T-helper 2 cell treated with Interferon-gamma antibody and Interleukin-4, amounts not matched to agents 5 μg/mL and 100 μg/mL, for 36 hours (primary cell): ENCODE data around the gene PDSS2.

ENCODE experiments used
- DNase-seq: peaks from one replicate; pipeline ENCODE4 v3.0.0; 2021; ENCODE audit warnings: low spot score
- H3K27ac Mint-ChIP-seq: one replicate; pipeline ENCODE4 v1.8.0; 2021; ENCODE audit warnings: mild to moderate bottlenecking, mixed read lengths
- H3K27me3 Mint-ChIP-seq: one replicate; pipeline ENCODE4 v1.8.0; 2021; ENCODE audit warnings: low read depth, mixed read lengths
- H3K36me3 Mint-ChIP-seq: one replicate; pipeline ENCODE4 v1.8.0; 2021; ENCODE audit warnings: low read depth, mixed read lengths
- H3K4me1 Mint-ChIP-seq: one replicate; pipeline ENCODE4 v1.8.0; 2021; ENCODE audit warnings: low read depth, mixed read lengths
- H3K4me3 Mint-ChIP-seq: one replicate; pipeline ENCODE4 v1.8.0; 2022; ENCODE audit warnings: mild to moderate bottlenecking, moderate library complexity, mixed read lengths
- H3K9me3 Mint-ChIP-seq: one replicate; pipeline ENCODE4 v1.8.0; 2021; ENCODE audit warnings: mixed read lengths

Gene PDSS2

GRCh38 chr6:107228754-107229153 is 230.6 kb downstream of the PDSS2 start:
- Mint-ChIP-seq H3K36me3 (no peaks in the 10 kb centered on the region), H3K27ac (no peak overlapping the region), H3K4me3 (no peak overlapping the region), H3K4me1 (no peaks in the 10 kb centered on the region), H3K9me3 (no peaks in the 10 kb centered on the region), H3K27me3 (no peaks in the 10 kb centered on the region)
- DNase-seq: no peak

- no peaks in the 10 kb centered on the region for H3K27me3 Mint-ChIP-seq
- peak overlapping the region; percentile 26 for H3K4me3 Mint-ChIP-seq
- no peak overlapping the region for H3K27ac Mint-ChIP-seq
- no peaks in the 10 kb centered on the region for H3K9me3 Mint-ChIP-seq
- DNase-seq: no peak
- H3K4me1 Mint-ChIP-seq: peaks cover 9% of the 10 kb centered on the region
- no peaks in the 10 kb centered on the region for H3K36me3 Mint-ChIP-seq
These were observed 237.8 kb downstream of the PDSS2 start for GRCh38 chr6:107221519-107221918.

DNA sequence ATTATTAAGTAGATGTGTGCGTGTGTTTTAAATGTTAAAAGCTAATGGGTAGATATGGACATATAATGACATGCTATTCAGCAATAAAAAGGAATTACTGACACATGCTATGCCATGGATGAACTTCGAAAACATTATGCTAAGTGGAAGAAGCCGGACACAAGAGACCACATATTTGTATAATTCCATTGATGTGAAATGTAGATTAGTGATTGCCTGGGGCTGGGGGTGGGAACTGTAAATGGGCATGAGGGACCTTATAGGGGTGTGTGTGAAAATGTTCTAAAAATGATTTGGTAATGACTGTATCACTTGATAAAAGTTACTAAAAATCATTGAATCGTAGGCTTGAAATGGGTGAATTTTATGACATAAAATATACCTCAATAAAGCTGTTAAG is 239.5 kb downstream of the PDSS2 start:
- no peak overlapping the region for H3K27ac Mint-ChIP-seq
- H3K4me3 Mint-ChIP-seq: no peak overlapping the region
- H3K36me3 Mint-ChIP-seq: no peaks in the 10 kb centered on the region
- DNase-seq: no peak
- no peaks in the 10 kb centered on the region for H3K9me3 Mint-ChIP-seq
- peaks cover 9% of the 10 kb centered on the region for H3K4me1 Mint-ChIP-seq
- H3K27me3 Mint-ChIP-seq: no peaks in the 10 kb centered on the region

DNA sequence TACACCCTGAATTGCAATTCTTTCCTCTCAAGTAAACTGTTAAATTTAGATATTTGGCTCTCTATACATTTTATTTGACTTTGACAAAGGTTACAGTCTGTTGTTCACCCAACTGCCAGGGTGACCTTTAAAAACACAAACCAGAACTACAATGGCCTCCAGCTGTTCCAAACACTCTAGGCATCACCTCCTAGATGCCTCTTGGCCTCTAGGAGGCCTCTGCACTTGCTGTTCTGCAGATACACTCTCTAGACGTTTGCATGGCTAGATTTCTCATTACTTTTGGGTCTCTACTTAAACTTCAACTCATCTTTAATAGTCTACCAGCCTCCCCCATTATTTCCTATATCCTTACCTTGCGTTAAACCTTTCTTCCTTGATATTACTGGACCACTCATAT is 241.2 kb downstream of the PDSS2 start:
- H3K4me1 Mint-ChIP-seq: peaks cover 9% of the 10 kb centered on the region
- no peaks in the 10 kb centered on the region for H3K27me3 Mint-ChIP-seq
- no peaks in the 10 kb centered on the region for H3K36me3 Mint-ChIP-seq
- no peaks in the 10 kb centered on the region for H3K9me3 Mint-ChIP-seq
- DNase-seq: no peak
- no peak overlapping the region for H3K4me3 Mint-ChIP-seq
- no peak overlapping the region for H3K27ac Mint-ChIP-seq

DNA sequence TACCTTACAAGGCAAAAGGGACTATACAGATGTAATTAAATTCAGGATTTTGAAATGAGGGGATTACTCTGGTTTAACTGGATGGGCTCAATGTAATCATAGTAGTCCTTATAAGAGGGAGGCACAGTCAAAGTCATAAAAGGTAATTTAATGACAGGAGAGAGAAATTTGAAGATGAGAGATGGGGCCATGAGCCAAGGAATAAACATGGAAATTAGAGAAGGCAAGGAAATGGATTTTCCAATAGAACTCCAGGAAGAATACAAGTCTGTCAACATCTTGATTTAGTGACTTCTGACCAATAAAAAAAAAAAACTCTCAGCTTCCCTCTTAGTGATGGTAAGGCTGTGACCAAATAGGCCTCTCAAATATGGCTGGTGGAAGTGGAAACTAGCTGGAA is 242.1 kb downstream of the PDSS2 start:
- peaks cover 9% of the 10 kb centered on the region for H3K4me1 Mint-ChIP-seq
- no peaks in the 10 kb centered on the region for H3K36me3 Mint-ChIP-seq
- H3K27ac Mint-ChIP-seq: no peak overlapping the region
- no peaks in the 10 kb centered on the region for H3K9me3 Mint-ChIP-seq
- H3K27me3 Mint-ChIP-seq: no peaks in the 10 kb centered on the region
- H3K4me3 Mint-ChIP-seq: no peak overlapping the region
- no peak for DNase-seq

DNA sequence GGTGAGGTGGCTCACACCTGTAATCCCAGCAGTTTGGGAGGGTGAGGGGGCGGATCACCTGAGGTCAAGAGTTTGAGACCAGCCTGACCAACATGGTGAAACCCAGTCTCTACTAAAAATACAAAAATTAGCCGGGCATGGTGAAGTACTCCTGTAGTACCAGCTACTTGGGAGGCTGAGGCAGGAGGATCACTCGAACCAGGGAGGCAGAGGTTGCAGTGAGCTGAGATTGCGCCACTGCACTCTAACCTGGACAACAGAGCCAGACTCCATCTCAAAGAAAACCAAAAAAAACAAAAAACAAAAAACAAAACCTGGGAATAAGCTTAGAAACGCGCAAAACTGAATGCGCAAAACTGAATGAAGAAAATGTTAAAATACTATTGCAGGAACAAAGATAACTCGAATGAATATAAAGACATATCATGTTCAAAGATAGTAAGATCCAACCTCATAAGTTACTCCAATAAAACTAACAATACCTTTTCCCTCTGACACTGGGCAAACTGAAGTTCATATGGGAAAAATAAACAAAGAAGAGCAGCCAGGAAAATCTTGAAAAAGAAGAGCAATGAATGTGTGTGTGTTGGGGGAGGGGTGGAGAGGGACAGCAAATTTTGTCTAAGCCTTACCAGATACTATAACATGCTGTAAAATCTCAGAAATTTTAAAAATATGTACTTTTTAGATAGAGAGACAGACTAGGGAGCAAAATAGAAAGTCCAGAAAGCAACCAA is 243.0 kb downstream of the PDSS2 start:
- H3K4me1 Mint-ChIP-seq: peaks cover 4% of the 10 kb centered on the region
- no peak overlapping the region for H3K27ac Mint-ChIP-seq
- no peaks in the 10 kb centered on the region for H3K9me3 Mint-ChIP-seq
- DNase-seq: no peak
- no peak overlapping the region for H3K4me3 Mint-ChIP-seq
- no peaks in the 10 kb centered on the region for H3K27me3 Mint-ChIP-seq
- no peaks in the 10 kb centered on the region for H3K36me3 Mint-ChIP-seq

GRCh38 chr6:107215334-107215733 is 244.0 kb downstream of the PDSS2 start:
- no peak for DNase-seq
- no peak overlapping the region for H3K27ac Mint-ChIP-seq
- no peaks in the 10 kb centered on the region for H3K27me3 Mint-ChIP-seq
- peaks cover 3% of the 10 kb centered on the region for H3K4me1 Mint-ChIP-seq
- no peak overlapping the region for H3K4me3 Mint-ChIP-seq
- H3K9me3 Mint-ChIP-seq: no peaks in the 10 kb centered on the region
- H3K36me3 Mint-ChIP-seq: no peaks in the 10 kb centered on the region

GRCh38 chr6:107214655-107215054 is 244.7 kb downstream of the PDSS2 start:
- no peak overlapping the region for H3K4me3 Mint-ChIP-seq
- H3K27ac Mint-ChIP-seq: no peak overlapping the region
- no peaks in the 10 kb centered on the region for H3K36me3 Mint-ChIP-seq
- H3K4me1 Mint-ChIP-seq: peaks cover 3% of the 10 kb centered on the region
- no peaks in the 10 kb centered on the region for H3K27me3 Mint-ChIP-seq
- DNase-seq: no peak
- no peaks in the 10 kb centered on the region for H3K9me3 Mint-ChIP-seq

DNA sequence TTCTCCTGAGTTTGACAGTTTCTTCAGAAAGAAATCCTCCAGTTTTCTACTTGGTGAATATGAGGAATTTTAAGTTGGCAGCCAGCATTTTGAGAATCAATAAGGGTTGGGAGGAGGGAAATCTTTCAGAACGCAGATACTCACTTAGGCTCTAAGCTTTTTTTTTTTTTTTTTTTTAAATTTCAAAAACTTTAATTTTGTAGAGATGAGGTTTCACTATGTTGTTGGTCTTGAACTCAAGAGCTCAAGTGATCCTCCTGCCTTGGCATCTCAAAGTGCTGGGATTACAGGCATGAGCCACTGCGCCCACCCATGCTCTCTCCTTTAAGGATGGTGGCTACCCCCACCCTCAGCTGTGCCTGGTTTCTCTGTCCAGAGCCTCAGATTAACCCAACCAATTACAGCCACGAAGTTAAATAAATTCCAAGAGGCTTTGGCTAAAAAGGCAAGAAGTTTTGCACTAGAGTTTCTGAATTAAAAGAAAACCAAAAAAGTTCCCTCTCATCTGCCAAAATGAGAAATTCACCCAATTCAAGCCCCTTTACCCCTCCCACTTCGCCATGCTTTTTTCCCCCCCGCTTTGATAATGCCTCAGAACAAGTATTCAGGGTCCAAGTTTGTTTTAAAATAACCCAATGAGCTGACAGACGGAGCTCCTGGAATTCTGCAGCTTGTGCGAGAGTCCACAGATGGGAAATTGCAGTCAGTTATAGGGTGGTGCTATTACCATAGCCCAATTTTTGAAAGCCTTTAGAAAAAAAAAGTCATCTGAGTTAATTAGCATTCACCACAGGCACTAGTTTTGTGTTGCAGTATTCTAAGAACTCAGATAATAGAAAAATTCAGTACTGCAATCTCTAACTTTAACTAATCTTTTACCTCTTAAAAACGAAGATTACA is 249.7 kb downstream of the PDSS2 start:
- no peak for DNase-seq
- no peaks in the 10 kb centered on the region for H3K27me3 Mint-ChIP-seq
- no peak overlapping the region for H3K27ac Mint-ChIP-seq
- H3K36me3 Mint-ChIP-seq: peaks cover 2% of the 10 kb centered on the region
- H3K4me1 Mint-ChIP-seq: peaks cover 3% of the 10 kb centered on the region
- H3K4me3 Mint-ChIP-seq: no peak overlapping the region
- no peaks in the 10 kb centered on the region for H3K9me3 Mint-ChIP-seq

GRCh38 chr6:107207251-107207873 is 252.0 kb downstream of the PDSS2 start:
- Mint-ChIP-seq H3K27ac (no peak overlapping the region), H3K9me3 (no peaks in the 10 kb centered on the region), H3K27me3 (no peaks in the 10 kb centered on the region), H3K36me3 (peaks cover 2% of the 10 kb centered on the region), H3K4me1 (peaks cover 3% of the 10 kb centered on the region), H3K4me3 (no peak overlapping the region)
- no peak for DNase-seq

DNA sequence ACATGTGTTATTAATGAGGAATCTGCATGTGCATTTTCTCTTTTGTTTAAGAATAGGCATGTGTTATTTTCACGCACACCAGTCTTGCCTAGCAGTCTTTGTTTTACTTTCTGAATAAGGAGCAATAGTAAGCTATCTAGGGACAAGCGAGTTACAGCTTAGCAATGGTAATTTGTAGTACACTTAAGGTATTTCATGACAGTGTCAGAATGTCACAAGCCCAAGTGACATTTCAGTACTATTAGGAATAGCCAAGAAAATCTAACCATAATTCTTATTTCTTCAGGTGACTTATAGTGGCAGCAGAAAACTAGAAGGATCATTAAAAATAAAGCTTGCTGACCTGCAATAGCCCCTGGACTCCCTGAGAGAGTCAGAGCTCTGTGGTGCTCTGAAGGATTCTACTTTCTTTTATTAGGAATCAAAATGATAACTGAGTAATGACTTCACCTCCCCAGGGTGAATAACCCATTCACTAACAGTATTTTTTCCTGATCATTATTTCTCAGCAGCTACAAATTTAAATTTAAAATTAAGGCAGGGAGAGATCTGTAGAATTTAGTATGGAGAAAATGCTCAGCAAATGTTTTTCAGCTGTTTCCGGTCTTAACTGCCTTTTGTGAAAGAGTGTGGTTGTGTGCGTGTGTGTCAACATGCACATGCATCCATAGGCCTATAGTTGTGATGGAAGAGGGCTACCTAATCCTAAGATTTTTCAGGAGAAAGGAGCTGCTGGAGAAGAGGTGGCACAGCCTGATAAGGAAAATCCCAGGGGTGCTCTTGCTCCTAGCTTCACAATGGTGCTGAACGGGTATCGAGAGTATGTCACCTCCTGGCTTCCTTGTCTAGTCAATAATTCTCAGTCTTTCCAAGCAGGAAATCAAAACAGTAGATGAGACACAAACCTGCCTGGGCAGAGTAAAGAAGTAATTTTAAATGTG is 254.0 kb downstream of the PDSS2 start:
- Mint-ChIP-seq H3K9me3 (no peaks in the 10 kb centered on the region), H3K4me3 (no peak overlapping the region), H3K27me3 (no peaks in the 10 kb centered on the region), H3K27ac (no peak overlapping the region), H3K4me1 (no peaks in the 10 kb centered on the region), H3K36me3 (peaks cover 2% of the 10 kb centered on the region)
- no peak for DNase-seq

DNA sequence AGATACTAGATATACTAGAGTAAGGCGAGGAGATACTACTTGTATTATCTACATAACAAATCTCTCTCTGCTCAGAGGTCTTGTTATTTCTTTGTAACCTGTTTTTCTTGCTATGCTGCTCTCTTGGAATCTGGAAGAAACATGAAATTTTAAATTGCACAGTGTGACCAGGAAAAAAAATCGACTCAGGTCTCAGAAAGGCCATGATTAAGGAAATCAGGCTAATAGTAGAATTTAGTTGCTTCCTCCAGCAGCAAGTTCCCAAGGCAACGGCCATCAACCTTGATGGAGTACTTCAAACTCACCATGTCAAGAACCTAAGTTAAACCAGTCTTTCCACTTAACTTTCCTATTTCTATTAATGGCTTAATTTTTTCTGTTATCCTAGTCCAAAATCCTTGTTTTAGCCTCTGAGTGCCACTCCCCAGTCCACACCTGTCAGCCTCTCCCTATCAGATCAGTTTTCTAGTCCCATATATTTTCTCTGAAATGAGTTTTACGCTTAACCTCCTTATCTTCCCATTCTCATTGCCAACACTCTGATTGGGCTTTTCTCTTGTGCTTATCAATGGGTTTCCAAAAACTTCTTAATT is 256.4 kb downstream of the PDSS2 start:
- H3K36me3 Mint-ChIP-seq: peaks cover 2% of the 10 kb centered on the region

More for the DNA sequence above, 256.4 kb downstream of the PDSS2 start:
- Mint-ChIP-seq H3K9me3 (no peaks in the 10 kb centered on the region), H3K27ac (no peak overlapping the region), H3K27me3 (no peaks in the 10 kb centered on the region), H3K4me3 (no peak overlapping the region), H3K4me1 (no peaks in the 10 kb centered on the region)
- DNase-seq: no peak
